ENCODE results near the gene CERK. TPM values are rescaled to one million over a fixed set of nuclear protein-coding genes. Genes with fewer than 3 reads are reported as not detected.

Gene CERK
- total RNA-seq, 1 donor from 2014 or later = 29.5 TPM

GRCh38 chr22:46662226-46662625 is 75.8 kb downstream of the CERK start:
- H3K36me3 ChIP-seq (ENCODE audit: control insufficient read depth, insufficient read depth, low read length) = peaks cover 10% of the 10 kb centered on the region
- H3K27me3 ChIP-seq (ENCODE audit: control insufficient read depth, insufficient read depth, low read length) = peaks cover 5% of the 10 kb centered on the region
- no peak overlapping the region for H3K4me3 ChIP-seq (ENCODE audit: low read depth, low read length)
- TF ChIP-seq CTCF (IDR thresholded peaks at IDR 0.05; ENCODE audit: insufficient read depth, low read length, severe bottlenecking) = no peak
- FAIRE-seq (no peak), DNase-seq (ENCODE audit: low read depth) (no peak)

- Histone ChIP-seq H3K36me3 (ENCODE audit: control insufficient read depth, insufficient read depth, low read length) (peaks cover 8% of the 10 kb centered on the region), H3K4me3 (ENCODE audit: low read depth, low read length) (no peak overlapping the region), H3K27me3 (ENCODE audit: control insufficient read depth, insufficient read depth, low read length) (peaks cover 5% of the 10 kb centered on the region)
- peak; percentile 52 for FAIRE-seq
- TF ChIP-seq CTCF (IDR thresholded peaks at IDR 0.05; ENCODE audit: insufficient read depth, low read length, severe bottlenecking) = no peak
- peak; percentile 86 for DNase-seq (ENCODE audit: low read depth)
Observed at GRCh38 chr22:46661221-46661851, 76.7 kb downstream of the CERK start.

- peaks cover 6% of the 10 kb centered on the region for H3K36me3 ChIP-seq (ENCODE audit: control insufficient read depth, insufficient read depth, low read length)
- peaks cover 4% of the 10 kb centered on the region for H3K27me3 ChIP-seq (ENCODE audit: control insufficient read depth, insufficient read depth, low read length)
- DNase-seq (ENCODE audit: low read depth) = no peak
- no peak for TF ChIP-seq CTCF (IDR thresholded peaks at IDR 0.05; ENCODE audit: insufficient read depth, low read length, severe bottlenecking)
- H3K4me3 ChIP-seq (ENCODE audit: low read depth, low read length) = no peak overlapping the region
- no peak for FAIRE-seq
Observed at GRCh38 chr22:46660604-46661201, 77.3 kb downstream of the CERK start.

GRCh38 chr22:46659791-46660186 is 78.3 kb downstream of the CERK start:
- Histone ChIP-seq H3K4me3 (ENCODE audit: low read depth, low read length) (no peak overlapping the region), H3K27me3 (ENCODE audit: control insufficient read depth, insufficient read depth, low read length) (peaks cover 4% of the 10 kb centered on the region), H3K36me3 (ENCODE audit: control insufficient read depth, insufficient read depth, low read length) (peaks cover 4% of the 10 kb centered on the region)
- FAIRE-seq (no peak), DNase-seq (ENCODE audit: low read depth) (no peak)
- no peak for TF ChIP-seq CTCF (IDR thresholded peaks at IDR 0.05; ENCODE audit: insufficient read depth, low read length, severe bottlenecking)

GRCh38 chr22:46659059-46659790 is 78.8 kb downstream of the CERK start:
- no peak for TF ChIP-seq CTCF (IDR thresholded peaks at IDR 0.05; ENCODE audit: insufficient read depth, low read length, severe bottlenecking)
- no peak for FAIRE-seq

More at GRCh38 chr22:46659059-46659790, 78.8 kb downstream of the CERK start:
- DNase-seq (ENCODE audit: low read depth) = no peak
- no peak overlapping the region for H3K4me3 ChIP-seq (ENCODE audit: low read depth, low read length)
- H3K36me3 ChIP-seq (ENCODE audit: control insufficient read depth, insufficient read depth, low read length) = peaks cover 3% of the 10 kb centered on the region
- H3K27me3 ChIP-seq (ENCODE audit: control insufficient read depth, insufficient read depth, low read length) = peaks cover 4% of the 10 kb centered on the region
